Activated naive CD4-positive, alpha-beta T cell treated with anti-CD3 and anti-CD28 coated beads, Interleukin-2, amount 10 ng/mL, durations not matched to agents 7 days and 5 days (primary cell): ENCODE measurements around the gene PAX9.
A peak's percentile ranks its signal among the peaks of the same experiment; 100 is the strongest.

Experiments
- CTCF ChIA-PET: fragments of 350-600 bp; sonication (Branson Sonifier 250); formaldehyde crosslinking; loops from one replicate; lab custom pipeline; 2021; ENCODE audit warnings: antibody characterized with exemption; lab: Charles Lee
- DNase-seq: peaks from one replicate; pipeline ENCODE4 v3.0.0-alpha.2; 2020
- H3K27ac Mint-ChIP-seq: one replicate; pipeline ENCODE4 v1.8.0; 2021; ENCODE audit warnings: mild to moderate bottlenecking, moderate library complexity, mixed read lengths
- H3K27me3 Mint-ChIP-seq: one replicate; pipeline ENCODE4 v1.8.0; 2021; ENCODE audit warnings: mild to moderate bottlenecking, mixed read lengths
- H3K36me3 Mint-ChIP-seq: one replicate; pipeline ENCODE4 v1.8.0; 2021; ENCODE audit warnings: mixed read lengths
- H3K4me1 Mint-ChIP-seq: one replicate; pipeline ENCODE4 v1.8.0; 2021; ENCODE audit warnings: mixed read lengths
- H3K4me3 Mint-ChIP-seq: one replicate; pipeline ENCODE4 v1.8.0; 2021; ENCODE audit warnings: mild to moderate bottlenecking, moderate library complexity, mixed read lengths
- H3K9me3 Mint-ChIP-seq: one replicate; pipeline ENCODE4 v1.8.0; 2021; ENCODE audit warnings: mixed read lengths

PAX9 gene

GRCh38 chr14:36649872-36650650, 11.6 kb upstream of the PAX9 start:
- Mint-ChIP-seq H3K27ac (no peak overlapping the region), H3K4me3 (no peak overlapping the region), H3K27me3 (peaks cover 77% of the 10 kb centered on the region), H3K36me3 (peaks cover 3% of the 10 kb centered on the region), H3K9me3 (no peaks in the 10 kb centered on the region), H3K4me1 (peaks cover 3% of the 10 kb centered on the region)
- DNase-seq = no peak
- CTCF ChIA-PET = no interaction called here

DNA sequence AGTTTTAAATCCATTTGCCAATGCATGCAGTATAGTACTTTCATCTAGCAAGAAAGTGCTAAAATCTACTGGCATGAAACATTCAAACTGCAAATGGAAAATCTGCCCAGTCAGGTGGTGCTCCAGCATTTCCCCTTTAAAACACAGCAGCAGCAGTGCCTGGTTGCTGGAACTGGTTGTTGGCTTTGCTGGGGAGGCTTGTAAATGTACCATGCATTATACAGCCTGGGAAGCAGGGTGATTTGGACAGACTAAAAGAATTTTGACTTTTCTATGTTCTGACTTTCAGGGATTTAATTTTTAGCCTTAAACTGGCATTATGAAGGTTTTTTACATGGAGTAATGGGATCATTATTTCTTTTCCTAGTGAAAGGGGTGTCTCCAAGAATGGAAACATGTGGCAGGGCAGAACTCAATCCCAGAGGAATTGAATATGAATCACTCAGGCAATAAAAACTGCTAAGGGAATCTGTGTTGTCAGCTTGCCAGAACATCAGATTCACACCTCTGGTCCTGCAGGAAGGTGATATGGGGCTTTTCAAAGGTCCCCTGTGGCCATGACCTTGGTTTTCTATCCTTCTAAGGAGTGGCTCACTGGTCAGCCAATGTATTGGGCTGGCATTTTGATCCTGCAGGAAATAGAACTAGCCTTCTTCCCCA, 9.0 kb upstream of the PAX9 start:
- CTCF ChIA-PET = no interaction called here
- no peaks in the 10 kb centered on the region for H3K9me3 Mint-ChIP-seq

GRCh38 chr14:36653413-36653812, 8.2 kb upstream of the PAX9 start:
- no peak for DNase-seq
- Mint-ChIP-seq H3K4me3 (no peak overlapping the region), H3K27me3 (peaks cover 77% of the 10 kb centered on the region), H3K9me3 (no peaks in the 10 kb centered on the region), H3K27ac (no peak overlapping the region), H3K4me1 (peaks cover 8% of the 10 kb centered on the region), H3K36me3 (peaks cover under 1% of the 10 kb centered on the region)
- CTCF ChIA-PET = no interaction called here

More for the DNA sequence above, 9.0 kb upstream of the PAX9 start:
- H3K36me3 Mint-ChIP-seq = peaks cover 3% of the 10 kb centered on the region
- peaks cover 77% of the 10 kb centered on the region for H3K27me3 Mint-ChIP-seq
- no peak for DNase-seq
- no peak overlapping the region for H3K27ac Mint-ChIP-seq
- no peak overlapping the region for H3K4me3 Mint-ChIP-seq
- peaks cover 11% of the 10 kb centered on the region for H3K4me1 Mint-ChIP-seq

GRCh38 chr14:36653962-36654793, 7.5 kb upstream of the PAX9 start:
- H3K9me3 Mint-ChIP-seq = no peaks in the 10 kb centered on the region
- no peak for DNase-seq
- H3K27me3 Mint-ChIP-seq = peaks cover 77% of the 10 kb centered on the region
- no peak overlapping the region for H3K27ac Mint-ChIP-seq
- CTCF ChIA-PET = interaction anchor here (1.1 kb wide), 1 partner anchor 148 kb away, joined by 4 read pairs; no protein-coding TSS in a partner anchor
- H3K4me3 Mint-ChIP-seq = no peak overlapping the region
- peaks cover 8% of the 10 kb centered on the region for H3K4me1 Mint-ChIP-seq
- H3K36me3 Mint-ChIP-seq = peaks cover 4% of the 10 kb centered on the region

- Mint-ChIP-seq H3K36me3 (peaks cover 4% of the 10 kb centered on the region), H3K4me3 (no peak overlapping the region), H3K4me1 (peaks cover 8% of the 10 kb centered on the region), H3K27ac (no peak overlapping the region), H3K9me3 (no peaks in the 10 kb centered on the region), H3K27me3 (peaks cover 82% of the 10 kb centered on the region)
- DNase-seq = no peak
- CTCF ChIA-PET = interaction anchor here (1.1 kb wide), 1 partner anchor 149 kb away, joined by 4 read pairs; no protein-coding TSS in a partner anchor
Observed at GRCh38 chr14:36654794-36655381, 6.8 kb upstream of the PAX9 start.

- peak overlapping the region; percentile 22 for H3K27ac Mint-ChIP-seq
- DNase-seq = no peak
- peaks cover 8% of the 10 kb centered on the region for H3K4me1 Mint-ChIP-seq
- peaks cover 4% of the 10 kb centered on the region for H3K36me3 Mint-ChIP-seq
- CTCF ChIA-PET = no interaction called here
- H3K9me3 Mint-ChIP-seq = no peaks in the 10 kb centered on the region
- H3K4me3 Mint-ChIP-seq = no peak overlapping the region
- peaks cover 83% of the 10 kb centered on the region for H3K27me3 Mint-ChIP-seq
Observed at GRCh38 chr14:36655571-36655962, 6.1 kb upstream of the PAX9 start.

DNA sequence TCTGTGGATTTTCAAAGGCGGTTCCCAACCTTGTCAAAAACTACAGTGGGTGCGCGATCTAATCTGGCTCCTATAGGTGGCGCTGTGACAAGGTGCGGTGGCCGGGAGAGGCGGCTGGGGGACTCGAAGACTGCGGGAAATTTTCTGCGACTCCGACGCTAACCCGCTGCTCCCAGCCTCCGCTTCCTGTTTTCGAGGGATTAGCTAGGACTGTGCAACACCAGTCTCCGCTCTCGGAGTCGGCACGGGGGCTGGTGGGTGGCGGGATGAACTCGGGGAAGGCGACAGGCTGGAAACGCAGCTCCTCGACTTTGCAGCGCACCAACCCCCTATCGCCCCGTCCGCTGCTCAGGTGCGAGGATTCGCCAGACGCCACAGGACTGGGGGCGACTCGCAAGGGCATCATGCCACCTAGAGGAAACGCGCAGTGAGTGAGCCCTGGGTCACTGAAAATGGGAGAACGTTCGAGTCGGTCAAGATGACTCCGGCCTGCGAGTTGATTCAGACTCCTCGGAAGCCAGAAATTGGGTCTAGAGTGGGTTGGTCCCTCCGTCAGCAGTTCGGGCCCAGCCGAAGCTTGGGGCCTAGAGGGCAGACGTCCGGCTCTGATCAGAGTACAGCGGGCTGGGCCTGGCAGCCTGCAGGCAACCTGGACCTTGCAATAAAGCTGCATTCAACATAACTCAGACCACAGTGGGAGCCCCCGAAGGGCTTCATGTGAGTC, 5.5 kb upstream of the PAX9 start:
- H3K4me1 Mint-ChIP-seq = peaks cover 8% of the 10 kb centered on the region
- H3K27ac Mint-ChIP-seq = peak overlapping the region; percentile 45
- H3K36me3 Mint-ChIP-seq = peaks cover 4% of the 10 kb centered on the region
- H3K27me3 Mint-ChIP-seq = peaks cover 88% of the 10 kb centered on the region
- no peak overlapping the region for H3K4me3 Mint-ChIP-seq
- no peak for DNase-seq
- CTCF ChIA-PET = interaction anchor here (0.5 kb wide), 1 partner anchor 139 kb away, joined by 3 read pairs; no protein-coding TSS in a partner anchor
- H3K9me3 Mint-ChIP-seq = no peaks in the 10 kb centered on the region

GRCh38 chr14:36656687-36657398, 4.8 kb upstream of the PAX9 start:
- Mint-ChIP-seq H3K4me3 (peak overlapping the region; percentile 30), H3K36me3 (peaks cover 6% of the 10 kb centered on the region), H3K27ac (peak overlapping the region; percentile 19), H3K9me3 (no peaks in the 10 kb centered on the region), H3K27me3 (peaks cover 95% of the 10 kb centered on the region), H3K4me1 (peaks cover 14% of the 10 kb centered on the region)
- no peak for DNase-seq
- CTCF ChIA-PET = interaction anchor here (0.5 kb wide), 1 partner anchor 140 kb away, joined by 3 read pairs; no protein-coding TSS in a partner anchor

DNA sequence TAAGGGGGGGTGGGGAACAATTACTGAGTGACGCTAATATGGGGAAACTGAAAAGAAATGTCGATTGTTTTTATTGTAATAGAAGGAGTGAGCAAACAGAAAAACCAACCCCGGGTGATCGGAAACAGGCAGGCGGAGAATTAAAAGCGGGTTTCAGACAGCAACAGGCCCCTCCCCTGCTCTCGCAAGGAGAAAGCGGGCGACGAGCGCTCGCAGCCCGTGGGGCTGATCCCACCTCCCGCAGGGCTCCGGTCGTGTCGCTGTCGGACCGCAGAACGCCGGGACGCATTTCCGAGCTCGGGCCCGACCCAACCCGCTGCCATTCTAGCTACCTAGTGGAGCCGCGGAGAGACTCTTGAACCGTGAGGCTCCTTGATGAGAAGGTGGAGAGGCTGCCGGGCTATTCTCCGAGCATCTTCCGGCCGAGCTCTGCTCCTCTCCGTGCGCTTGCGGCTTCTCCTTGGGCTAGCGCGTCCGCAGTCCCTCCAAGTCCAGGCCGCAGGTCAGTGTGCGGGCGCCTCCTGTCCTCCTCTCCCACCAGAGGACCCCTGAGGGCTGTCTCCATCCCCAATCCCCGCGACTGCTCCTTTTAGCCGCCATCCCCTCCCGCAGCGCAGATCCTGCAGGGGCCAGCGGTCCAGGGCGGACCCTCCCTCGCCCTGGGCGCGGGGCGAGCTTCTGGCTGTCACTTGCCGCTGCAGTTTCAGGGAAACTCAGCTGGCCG, 4.1 kb upstream of the PAX9 start:
- H3K9me3 Mint-ChIP-seq = peaks cover 3% of the 10 kb centered on the region
- no peak overlapping the region for H3K27ac Mint-ChIP-seq
- CTCF ChIA-PET = no interaction called here
- H3K4me1 Mint-ChIP-seq = peaks cover 19% of the 10 kb centered on the region
- peaks cover 8% of the 10 kb centered on the region for H3K36me3 Mint-ChIP-seq
- no peak overlapping the region for H3K4me3 Mint-ChIP-seq
- DNase-seq = no peak
- H3K27me3 Mint-ChIP-seq = peaks cover 100% of the 10 kb centered on the region

DNA sequence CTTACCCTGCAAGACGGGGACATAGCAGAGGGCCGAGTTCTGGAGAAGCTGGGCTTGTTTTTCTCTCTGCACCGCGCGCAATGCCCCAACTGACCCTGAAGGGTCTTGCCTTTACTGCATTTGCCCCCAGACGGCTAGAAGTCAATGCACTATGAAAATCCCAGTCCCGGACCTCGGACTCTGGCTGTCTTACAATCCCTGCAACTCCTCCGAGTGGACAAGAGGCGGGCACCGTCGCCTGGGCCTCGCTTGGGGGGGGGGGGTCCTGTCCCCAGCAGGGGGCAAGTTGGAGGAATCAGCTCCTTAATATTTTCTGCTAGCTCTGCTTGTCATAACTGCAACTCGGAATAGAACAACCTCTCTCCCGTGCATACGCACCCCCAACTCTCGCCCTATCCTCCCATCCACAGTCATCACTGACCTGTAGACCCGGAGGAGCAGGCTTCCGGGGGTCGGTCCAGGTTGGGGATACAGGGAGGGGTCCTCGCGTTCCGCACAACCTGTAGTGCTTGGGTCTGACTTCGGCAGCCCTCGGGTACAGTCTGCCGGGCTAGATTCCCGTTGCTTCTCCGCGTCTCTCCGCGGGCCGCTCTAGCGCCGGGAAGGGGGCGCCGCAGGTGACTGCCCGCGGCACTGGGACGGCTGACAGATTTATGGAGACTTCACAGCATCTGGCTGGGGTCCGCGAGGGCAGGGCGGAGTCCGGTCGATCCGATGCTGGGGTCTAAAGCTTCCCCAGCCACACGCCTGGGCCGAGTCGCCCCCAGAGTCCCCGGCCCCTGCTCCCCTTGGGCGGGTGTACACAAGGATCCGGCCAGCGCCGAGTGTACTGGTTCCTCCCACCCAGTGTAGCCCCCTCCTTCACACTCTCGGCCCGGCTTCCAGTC, 3.3 kb upstream of the PAX9 start:
- DNase-seq = no peak
- H3K4me3 Mint-ChIP-seq = no peak overlapping the region

GRCh38 chr14:36659010-36659821, 2.4 kb upstream of the PAX9 start:
- Mint-ChIP-seq H3K27ac (peak overlapping the region; percentile 33), H3K4me1 (peaks cover 27% of the 10 kb centered on the region)

More for the DNA sequence above, 3.3 kb upstream of the PAX9 start:
- peaks cover 4% of the 10 kb centered on the region for H3K9me3 Mint-ChIP-seq
- H3K27me3 Mint-ChIP-seq = peaks cover 100% of the 10 kb centered on the region
- peaks cover 20% of the 10 kb centered on the region for H3K4me1 Mint-ChIP-seq
- CTCF ChIA-PET = no interaction called here
- H3K36me3 Mint-ChIP-seq = peaks cover 8% of the 10 kb centered on the region
- peak overlapping the region; percentile 11 for H3K27ac Mint-ChIP-seq

More at GRCh38 chr14:36659010-36659821, 2.4 kb upstream of the PAX9 start:
- no peak overlapping the region for H3K4me3 Mint-ChIP-seq
- H3K27me3 Mint-ChIP-seq = peaks cover 100% of the 10 kb centered on the region
- H3K9me3 Mint-ChIP-seq = peaks cover 5% of the 10 kb centered on the region
- CTCF ChIA-PET = no interaction called here
- no peak for DNase-seq
- peaks cover 15% of the 10 kb centered on the region for H3K36me3 Mint-ChIP-seq
